Common myeloid progenitor, CD34-positive (primary cell): Measurements from ENCODE around the gene BCAS1.

Experiments used
- CTCF ChIA-PET: fragments of 350-600 bp; sonication (Branson Sonifier 250); formaldehyde crosslinking; loops from one replicate; lab custom pipeline; 2021; ENCODE audit warnings: antibody characterized with exemption; lab: Charles Lee
- POLR2A ChIA-PET: fragments of 350-600 bp; sonication (Branson Sonifier 250); formaldehyde crosslinking; loops from one replicate; lab custom pipeline; 2021; ENCODE audit warnings: antibody characterized with exemption; lab: Charles Lee
- DNase-seq, 3 donors: peaks; one replicate each; pipeline versions ENCODE4 v3.0.0 to v3.0.0-alpha.2; 2013
- H3K27ac ChIP-seq, 2 experiments: 1 replicate in 1 of 2; 2 replicates in 1 of 2; pipeline ENCODE4 v1.7.0; 2013; ENCODE audit warnings: inconsistent platforms in 2 of 2, low read length in 2 of 2, mild to moderate bottlenecking in 2 of 2, low read depth in 1 of 2, moderate library complexity in 1 of 2; ENCODE audit not compliant: severe bottlenecking in 2 of 2, insufficient read depth in 1 of 2, poor library complexity in 1 of 2
- H3K27me3 ChIP-seq, 5 experiments: replicated peaks in 2 of 5; 1 replicate in 3 of 5; 2 replicates in 2 of 5; pipeline versions ENCODE4 v1.6.1 to v1.7.0; 2013; ENCODE audit warnings: low read length in 4 of 5, mild to moderate bottlenecking in 2 of 5, moderate library complexity in 2 of 5, inconsistent platforms in 1 of 5; ENCODE audit not compliant: insufficient read depth in 5 of 5, control insufficient read depth in 4 of 5
- H3K36me3 ChIP-seq, 4 experiments: 1 replicate in 2 of 4; 2 replicates in 2 of 4; pipeline versions ENCODE4 v1.6.1 to v1.7.0; 2013; ENCODE audit warnings: low read length in 3 of 4, control low read depth in 1 of 4, mild to moderate bottlenecking in 1 of 4; ENCODE audit not compliant: control insufficient read depth in 4 of 4, insufficient read depth in 4 of 4
- H3K4me1 ChIP-seq, 4 experiments: 1 replicate in 3 of 4; 2 replicates in 1 of 4; pipeline versions ENCODE4 v1.6.1 to v1.7.1; 2013; ENCODE audit warnings: low read length in 3 of 4, mild to moderate bottlenecking in 3 of 4, control low read depth in 1 of 4, inconsistent platforms in 1 of 4, moderate library complexity in 1 of 4; ENCODE audit not compliant: control insufficient read depth in 4 of 4, insufficient read depth in 4 of 4; ENCODE audit errors: control extremely low read depth in 1 of 4
- H3K4me3 ChIP-seq, 7 experiments: 1 replicate in 4 of 7; 2 replicates in 3 of 7; pipeline versions ENCODE4 v1.5.1 to v1.7.0; 2013; ENCODE audit warnings: mild to moderate bottlenecking in 7 of 7, low read length in 6 of 7, moderate library complexity in 6 of 7, inconsistent platforms in 2 of 7, low read depth in 2 of 7, control low read depth in 1 of 7; ENCODE audit not compliant: insufficient read depth in 4 of 7, control insufficient read depth in 1 of 7; ENCODE audit errors: extremely low read depth in 1 of 7
- H3K9me3 ChIP-seq, 5 experiments: 1 replicate in 4 of 5; 2 replicates in 1 of 5; pipeline versions ENCODE4 v1.6.1 to v1.7.1; 2013; ENCODE audit warnings: low read length in 4 of 5, mild to moderate bottlenecking in 2 of 5, inconsistent platforms in 1 of 5, low read depth in 1 of 5, moderate library complexity in 1 of 5; ENCODE audit not compliant: control insufficient read depth in 4 of 5, insufficient read depth in 2 of 5; ENCODE audit errors: control extremely low read depth in 1 of 5
- WGBS: methylation state at CpG from one replicate; pipeline ENCODE4 v1.1.5; 2013; ENCODE audit not compliant: insufficient coverage; 5-methylcytosine and 5-hydroxymethylcytosine counted together

Gene BCAS1

DNA sequence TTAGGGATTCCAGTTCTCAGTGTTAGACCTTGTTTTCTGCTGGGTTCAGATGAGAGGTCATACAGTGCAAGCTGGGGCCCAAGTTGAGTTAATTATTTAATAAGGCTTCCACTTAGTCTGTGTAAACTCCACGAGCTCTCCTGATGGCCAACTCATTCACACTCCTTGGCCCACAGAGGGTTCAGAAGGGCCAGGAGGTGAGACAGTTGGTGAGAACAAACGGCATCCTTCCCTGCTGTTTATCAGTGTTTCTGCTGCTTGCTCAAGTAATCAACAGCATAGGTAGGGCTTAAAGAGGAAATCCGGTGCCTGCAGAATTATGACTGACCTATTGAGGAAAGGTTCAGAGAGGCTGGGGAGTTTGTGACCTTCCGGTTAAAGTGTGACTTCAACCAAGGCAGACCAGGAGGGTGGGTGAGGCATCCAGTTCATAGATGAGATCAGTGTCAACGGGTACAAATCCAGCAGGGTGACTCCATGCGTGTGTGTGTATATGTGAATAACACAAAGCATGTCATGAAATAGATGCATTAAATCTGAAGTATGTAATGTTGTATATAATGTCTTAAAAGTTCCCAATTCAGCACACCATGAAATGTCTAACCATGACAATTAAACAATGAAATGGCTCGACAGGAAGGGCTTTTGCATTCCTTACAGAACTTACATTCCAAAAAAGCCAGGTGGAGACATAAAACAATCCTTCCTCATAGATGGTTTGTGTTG is 37.4 kb upstream of the BCAS1 start:
- Histone ChIP-seq H3K9me3 (peaks cover 0 to 3% (median 0%) of the 10 kb centered on the region in 5 experiments), H3K4me3 (no peak overlapping the region), H3K4me1 (no peaks in the 10 kb centered on the region), H3K27me3 (no peaks in the 10 kb centered on the region), H3K27ac (no peak overlapping the region), H3K36me3 (no peaks in the 10 kb centered on the region)
- ChIA-PET CTCF (interaction anchor here (1.2 to 5.6 kb wide), 3 partner anchors 8 to 92 kb away, joined by 5 to 57 read pairs (median 9); no protein-coding TSS in a partner anchor), POLR2A (no interaction called here)
- WGBS, result 94% methylated on average over 5 of the region's 7 CpGs
- no peak for DNase-seq

- no peak overlapping the region for H3K4me3 ChIP-seq
- H3K9me3 ChIP-seq, result peaks cover 0 to 3% (median 0%) of the 10 kb centered on the region in 5 experiments
- H3K4me1 ChIP-seq, result no peaks in the 10 kb centered on the region
- H3K36me3 ChIP-seq, result no peaks in the 10 kb centered on the region
- ChIA-PET POLR2A (no interaction called here), CTCF (interaction anchor here (1.2 to 5.6 kb wide), 3 partner anchors 9 to 92 kb away, joined by 5 to 57 read pairs (median 9); no protein-coding TSS in a partner anchor)
- WGBS, result 93% methylated on average over 2 of the region's 2 CpGs
- H3K27ac ChIP-seq, result no peak overlapping the region
- no peak for DNase-seq
- no peaks in the 10 kb centered on the region for H3K27me3 ChIP-seq
Measured at GRCh38 chr20:54107181-54107580, 36.8 kb upstream of the BCAS1 start.

DNA sequence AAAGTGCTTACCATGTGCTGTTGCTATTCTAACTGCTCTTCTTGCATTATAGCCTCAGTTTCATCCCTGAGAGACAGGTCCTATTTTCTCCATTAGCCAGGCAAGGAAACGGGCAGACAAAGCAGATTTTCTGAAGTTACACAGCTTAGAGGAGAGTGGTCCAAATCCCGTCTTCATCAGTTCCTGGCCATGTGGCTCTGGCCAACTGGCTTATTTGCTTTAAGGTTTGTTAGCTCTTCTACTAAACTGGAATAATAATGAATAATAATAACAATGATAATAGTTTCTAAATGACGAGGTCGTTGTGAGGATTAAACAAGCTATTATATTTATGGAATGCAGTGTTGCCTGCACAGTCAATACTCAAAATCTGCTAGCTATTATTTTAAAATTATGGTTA is 35.8 kb upstream of the BCAS1 start:
- H3K4me3 ChIP-seq, result no peak overlapping the region
- no peaks in the 10 kb centered on the region for H3K9me3 ChIP-seq
- H3K4me1 ChIP-seq, result no peaks in the 10 kb centered on the region
- ChIA-PET CTCF (interaction anchor here (0.8 to 5.6 kb wide), 6 partner anchors 9 to 544 kb away, joined by 3 to 57 read pairs (median 8); no protein-coding TSS in a partner anchor), POLR2A (interaction anchor here (0.5 to 0.6 kb wide), 2 partner anchors 1266 to 1810 kb away, joined by 3 to 4 read pairs; no protein-coding TSS in a partner anchor)
- H3K36me3 ChIP-seq, result no peaks in the 10 kb centered on the region
- WGBS, result 50% methylated on average over 2 of the region's 4 CpGs
- no peak overlapping the region for H3K27ac ChIP-seq
- no peaks in the 10 kb centered on the region for H3K27me3 ChIP-seq
- DNase-seq, result no peak

DNA sequence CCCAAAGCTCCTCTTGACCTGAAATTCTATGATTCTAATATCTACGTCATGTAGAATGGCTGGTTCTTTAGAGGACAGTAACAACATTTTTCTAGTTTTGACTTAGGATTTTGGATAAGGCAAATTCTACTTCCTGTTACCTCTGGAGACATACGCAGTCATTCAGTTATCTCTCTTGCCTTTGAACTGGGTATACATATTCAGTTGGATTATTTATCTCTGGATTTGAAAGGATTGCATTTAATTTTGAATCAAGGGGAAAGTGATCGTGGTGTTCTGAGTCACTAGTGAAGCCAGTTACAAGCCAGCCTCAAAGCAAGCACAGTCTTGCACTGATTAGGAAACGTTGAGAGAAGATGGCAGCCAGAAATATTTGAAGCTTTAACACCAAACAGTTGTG is 35.3 kb upstream of the BCAS1 start:
- 82% methylated on average over 2 of the region's 4 CpGs for WGBS
- no peaks in the 10 kb centered on the region for H3K9me3 ChIP-seq
- no peak for DNase-seq
- no peak overlapping the region for H3K27ac ChIP-seq
- POLR2A ChIA-PET, result interaction anchor here (0.5 kb wide), 1 partner anchor 1809 kb away, joined by 3 read pairs; no protein-coding TSS in a partner anchor
- no peaks in the 10 kb centered on the region for H3K27me3 ChIP-seq
- CTCF ChIA-PET, result interaction anchor here (1.4 to 5.6 kb wide), 7 partner anchors 9 to 544 kb away, joined by 3 to 57 read pairs (median 7); no protein-coding TSS in a partner anchor
- no peak overlapping the region for H3K4me3 ChIP-seq
- H3K36me3 ChIP-seq, result no peaks in the 10 kb centered on the region
- H3K4me1 ChIP-seq, result no peaks in the 10 kb centered on the region

- ChIA-PET CTCF (interaction anchor here (1.0 to 5.6 kb wide), 16 partner anchors 9 to 546 kb away, joined by 3 to 57 read pairs (median 4); no protein-coding TSS in a partner anchor), POLR2A (no interaction called here)
- H3K36me3 ChIP-seq, result no peaks in the 10 kb centered on the region
- WGBS, result 100% methylated on average over 3 of the region's 4 CpGs
- no peak for DNase-seq
- H3K9me3 ChIP-seq, result no peaks in the 10 kb centered on the region
- no peaks in the 10 kb centered on the region for H3K4me1 ChIP-seq
- no peak overlapping the region for H3K4me3 ChIP-seq
- H3K27me3 ChIP-seq, result no peaks in the 10 kb centered on the region
- no peak overlapping the region for H3K27ac ChIP-seq
Measured at GRCh38 chr20:54104781-54105180, 34.4 kb upstream of the BCAS1 start.

DNA sequence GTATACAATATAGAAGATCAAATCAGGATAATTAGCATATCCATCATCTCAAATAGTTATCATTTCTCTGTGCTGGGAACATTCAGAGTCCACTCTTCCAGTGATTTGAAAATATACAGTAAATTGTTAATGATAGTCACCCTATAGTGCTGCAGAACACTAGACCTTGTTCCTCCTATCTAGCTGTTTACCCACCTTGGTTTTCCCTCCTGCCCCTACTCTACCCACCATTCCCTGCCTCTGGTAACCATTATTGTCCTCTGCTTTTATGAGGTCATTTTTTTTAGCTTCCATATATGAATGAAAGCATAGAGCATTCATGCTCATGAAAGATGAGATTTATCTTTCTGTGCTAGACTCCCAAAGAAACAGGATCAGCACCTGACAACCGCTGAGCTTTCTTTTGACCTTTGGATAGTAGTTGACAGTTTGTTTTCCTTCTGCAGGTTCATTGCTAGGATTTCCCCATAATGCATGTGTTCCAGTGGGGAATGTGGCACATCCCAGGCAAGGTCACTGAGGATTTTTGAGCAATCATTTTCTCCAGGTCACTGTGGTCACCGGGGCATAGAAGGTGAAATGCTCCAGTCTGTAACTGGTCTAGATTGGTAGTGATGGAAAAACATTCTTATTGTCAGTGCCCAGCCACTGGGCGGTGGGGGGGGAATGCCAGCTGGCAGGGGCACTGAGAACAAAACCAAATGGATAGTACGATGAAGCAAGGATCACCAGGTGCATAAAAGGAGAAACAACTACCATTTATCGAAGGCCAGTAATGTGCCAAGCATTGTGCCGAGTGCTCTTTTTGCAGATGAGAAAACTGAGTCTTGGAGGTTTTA is 33.6 kb upstream of the BCAS1 start:
- H3K9me3 ChIP-seq, result no peaks in the 10 kb centered on the region
- H3K27ac ChIP-seq, result no peak overlapping the region
- CTCF ChIA-PET, result interaction anchor here (0.9 to 5.6 kb wide), 24 partner anchors 8 to 547 kb away, joined by 3 to 57 read pairs (median 4); partner anchors contain the start of gene PFDN4
- POLR2A ChIA-PET, result no interaction called here
- no peak overlapping the region for H3K4me3 ChIP-seq
- no peak for DNase-seq
- 60% methylated on average over 5 of the region's 6 CpGs for WGBS
- H3K27me3 ChIP-seq, result no peaks in the 10 kb centered on the region
- no peaks in the 10 kb centered on the region for H3K4me1 ChIP-seq
- no peaks in the 10 kb centered on the region for H3K36me3 ChIP-seq
